Activated CD8-positive, alpha-beta memory T cell treated with anti-CD3 and anti-CD28 coated beads, Interleukin-2, amount 50 U/mL, for 4 hours (primary cell): ENCODE data around the gene IRGQ.

ENCODE experiments used
- DNase-seq: peaks from one replicate; pipeline ENCODE4 v3.0.0-alpha.2; 2020

The IRGQ gene

GRCh38 chr19:43534816-43535761, 60.8 kb downstream of the IRGQ start:
- DNase-seq, result peak; percentile 43
